Esophagus (tissue), 2 donors: ENCODE results near the gene OR1A1. TPM values are rescaled to one million over a fixed set of nuclear protein-coding genes. Genes with fewer than 3 reads are reported as not detected.
"Not testable (repeated sequence)": the region's sequence is repeated elsewhere in the genome, so short reads cannot be mapped to it uniquely, and the experiment has no call there.

Experiments
- H3K27ac ChIP-seq, 2 donors: one replicate each; pipeline ENCODE4 v1.5.1; 2013; ENCODE audit warnings: low read depth in 2 of 2, mild to moderate bottlenecking in 2 of 2, inconsistent platforms in 1 of 2, low read length in 1 of 2, moderate library complexity in 1 of 2
- H3K27me3 ChIP-seq, 2 donors: one replicate each; pipeline ENCODE4 v1.6.1; 2013; ENCODE audit warnings: low read length in 2 of 2, control low read depth in 1 of 2, mild to moderate bottlenecking in 1 of 2; ENCODE audit not compliant: insufficient read depth in 2 of 2, control insufficient read depth in 1 of 2
- H3K36me3 ChIP-seq, 2 donors: one replicate each; pipeline ENCODE4 v1.6.1; 2013; ENCODE audit warnings: low read length in 1 of 2; ENCODE audit not compliant: control insufficient read depth in 2 of 2, insufficient read depth in 2 of 2
- H3K4me1 ChIP-seq, 2 donors: one replicate each; pipeline ENCODE4 v1.6.1; 2013; ENCODE audit warnings: low read length in 1 of 2; ENCODE audit not compliant: control insufficient read depth in 2 of 2, insufficient read depth in 2 of 2
- H3K4me3 ChIP-seq, 2 donors: one replicate each; pipeline ENCODE4 v1.5.1; 2013; ENCODE audit warnings: low read length in 2 of 2, mild to moderate bottlenecking in 2 of 2, low read depth in 1 of 2, moderate library complexity in 1 of 2
- H3K9me3 ChIP-seq, 2 donors: one replicate each; pipeline ENCODE4 v1.6.1; 2013; ENCODE audit warnings: mild to moderate bottlenecking in 2 of 2, low read depth in 1 of 2, low read length in 1 of 2, moderate library complexity in 1 of 2; ENCODE audit not compliant: control insufficient read depth in 2 of 2, insufficient read depth in 1 of 2
- WGBS, 2 donors: extraction: QIAGEN DNeasy Blood & Tissue Kit; methylation state at CpG; one replicate each; pipeline ENCODE4 v1.1.7; 2013; 5-methylcytosine and 5-hydroxymethylcytosine counted together
- polyA plus RNA-seq, 2 donors: library from polyadenylated mRNA; stranded (reverse); fragments of 200-250 nt; gene quantifications; one replicate each; pipeline ENCODE4 v1.2.3, GENCODE V29; 2013
- donor health status: healthy with polysubstance abuse.
- donor health status: Bipolar disorder and iron deficiency.

OR1A1 gene, protein sequence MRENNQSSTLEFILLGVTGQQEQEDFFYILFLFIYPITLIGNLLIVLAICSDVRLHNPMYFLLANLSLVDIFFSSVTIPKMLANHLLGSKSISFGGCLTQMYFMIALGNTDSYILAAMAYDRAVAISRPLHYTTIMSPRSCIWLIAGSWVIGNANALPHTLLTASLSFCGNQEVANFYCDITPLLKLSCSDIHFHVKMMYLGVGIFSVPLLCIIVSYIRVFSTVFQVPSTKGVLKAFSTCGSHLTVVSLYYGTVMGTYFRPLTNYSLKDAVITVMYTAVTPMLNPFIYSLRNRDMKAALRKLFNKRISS
- polyA plus RNA-seq = not detected

DNA sequence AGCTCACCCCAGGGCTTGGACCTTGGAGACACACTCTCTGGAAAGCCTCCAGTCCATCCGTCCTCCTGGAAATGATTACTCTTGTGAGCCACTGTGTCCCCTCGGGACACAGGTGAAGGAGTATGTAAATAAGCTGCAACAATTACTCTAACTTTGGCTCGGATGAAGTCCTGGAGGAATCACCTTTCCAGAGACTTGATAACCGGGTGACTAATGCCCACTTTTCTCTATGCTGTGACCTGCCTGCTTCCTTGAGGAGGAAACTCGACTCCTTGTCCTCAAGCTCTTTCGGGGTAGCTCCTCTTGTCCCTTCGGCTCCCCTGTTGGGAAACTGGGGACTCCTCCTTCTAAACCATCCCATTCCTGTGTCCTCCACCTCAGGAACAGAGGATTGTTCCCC is at the start of gene OR1A1:
Gene OR1A1 (plus strand): TSS at position 301 of the 400 bp plus-strand sequence. CDS start 7,954 bp downstream, outside the sequence.
- 53 to 57% methylated on average over 7 of the region's 7 CpGs for WGBS, 2 donors
- H3K9me3 ChIP-seq = peaks cover 0 to under 1% of the 10 kb centered on the region in 2 donors
- H3K36me3 ChIP-seq = no peaks in the 10 kb centered on the region
- no peak within 1 kb of the TSS for H3K27ac ChIP-seq
- no peaks in the 10 kb centered on the region for H3K27me3 ChIP-seq
- no peaks in the 10 kb centered on the region for H3K4me1 ChIP-seq
- no peak within 1 kb of the TSS for H3K4me3 ChIP-seq

DNA sequence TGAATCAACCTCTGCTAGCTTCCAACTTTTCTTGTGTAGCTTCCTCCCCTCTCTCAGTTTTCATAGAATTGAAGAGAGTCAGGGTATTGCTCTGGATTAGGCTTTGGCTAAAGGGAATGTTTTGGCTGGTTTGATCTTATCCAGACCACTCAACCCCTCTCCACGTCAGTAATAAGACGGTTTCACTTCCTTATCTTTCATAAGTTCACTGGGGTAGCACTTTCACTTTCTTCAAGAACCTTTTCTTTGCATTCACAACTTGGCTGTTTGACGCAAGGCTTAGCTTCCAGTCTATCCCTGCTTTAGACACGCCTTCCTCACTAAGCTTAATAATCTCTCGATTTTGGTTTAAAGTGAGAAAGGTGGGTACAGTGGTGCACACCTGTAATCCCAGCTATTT is 39.9 kb upstream of the OR1A1 start:
- H3K4me1 ChIP-seq = no peaks in the 10 kb centered on the region
- 48 to 69% methylated on average over 5 of the region's 5 CpGs for WGBS, 2 donors
- H3K36me3 ChIP-seq = no peaks in the 10 kb centered on the region
- H3K27ac ChIP-seq = no peak overlapping the region
- H3K27me3 ChIP-seq = no peaks in the 10 kb centered on the region
- no peak overlapping the region for H3K4me3 ChIP-seq
- H3K9me3 ChIP-seq = peaks cover 0 to 7% of the 10 kb centered on the region in 2 donors

GRCh38 chr17:3189961-3190360 is 17.5 kb upstream of the OR1A1 start:
- Histone ChIP-seq H3K36me3 (no peaks in the 10 kb centered on the region), H3K27me3 (no peaks in the 10 kb centered on the region), H3K4me1 (no peaks in the 10 kb centered on the region), H3K27ac (no peak overlapping the region), H3K9me3 (no peaks in the 10 kb centered on the region), H3K4me3 (no peak overlapping the region)
- 29 to 53% methylated on average over 4 of the region's 4 CpGs for WGBS, 2 donors

DNA sequence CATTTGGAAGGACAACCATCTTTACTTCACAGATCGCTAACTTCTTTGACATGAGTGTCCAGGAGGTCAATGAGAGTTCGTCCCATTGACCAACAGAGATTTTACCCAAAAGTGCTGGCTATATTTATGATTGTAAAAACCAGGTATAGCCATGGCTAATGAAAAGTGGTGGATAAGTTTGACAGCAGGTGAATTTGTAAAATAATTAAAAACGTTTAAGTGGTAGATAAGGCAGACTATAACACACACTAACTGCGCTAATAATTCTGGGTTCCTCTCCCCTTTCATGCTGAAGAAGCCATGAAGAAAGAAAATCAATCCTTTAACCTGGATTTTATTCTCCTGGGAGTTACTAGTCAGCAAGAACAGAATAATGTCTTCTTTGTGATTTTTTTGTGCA is 10.2 kb upstream of the OR1A1 start, which contains the start of gene OR1A2:
Gene OR1A2 (plus strand): TSS at position 301 of the 400 bp plus-strand sequence. CDS start 0 bp downstream, at position 301.
- Histone ChIP-seq H3K4me1 (no peaks in the 10 kb centered on the region), H3K4me3 (no peak within 1 kb of the TSS), H3K27ac (no peak within 1 kb of the TSS), H3K9me3 (peaks cover 0 to 4% of the 10 kb centered on the region in 2 donors), H3K27me3 (no peaks in the 10 kb centered on the region), H3K36me3 (no peaks in the 10 kb centered on the region)
- WGBS, 2 donors = 73 to 82% methylated on average over 4 of the region's 4 CpGs

- Histone ChIP-seq H3K27ac (no peak overlapping the region), H3K27me3 (no peaks in the 10 kb centered on the region), H3K9me3 (no peaks in the 10 kb centered on the region), H3K4me3 (no peak overlapping the region), H3K4me1 (no peaks in the 10 kb centered on the region), H3K36me3 (no peaks in the 10 kb centered on the region)
- WGBS, 2 donors = 88 to 93% methylated on average over 6 of the region's 6 CpGs
Observed at GRCh38 chr17:3208484-3208883, 1.0 kb downstream of the OR1A1 start.

GRCh38 chr17:3213001-3213400 is 5.5 kb downstream of the OR1A1 start:
- Histone ChIP-seq H3K4me1 (no peaks in the 10 kb centered on the region), H3K9me3 (peaks cover 0 to 6% of the 10 kb centered on the region in 2 donors), H3K27ac (no peak overlapping the region), H3K27me3 (peaks cover 3% of the 10 kb centered on the region in 2 donors), H3K36me3 (no peaks in the 10 kb centered on the region), H3K4me3 (no peak overlapping the region)
- 71 to 84% methylated on average over 3 of the region's 3 CpGs for WGBS, 2 donors

- H3K4me1 ChIP-seq = no peaks in the 10 kb centered on the region
- no peaks in the 10 kb centered on the region for H3K36me3 ChIP-seq
- peaks cover 0 to 6% of the 10 kb centered on the region in 2 donors for H3K9me3 ChIP-seq
- 54 to 59% methylated on average over 6 of the region's 6 CpGs for WGBS, 2 donors
- peaks cover 3% of the 10 kb centered on the region in 2 donors for H3K27me3 ChIP-seq
- no peak overlapping the region for H3K27ac ChIP-seq
- no peak overlapping the region for H3K4me3 ChIP-seq
Observed at GRCh38 chr17:3213587-3213986, 6.1 kb downstream of the OR1A1 start.

DNA sequence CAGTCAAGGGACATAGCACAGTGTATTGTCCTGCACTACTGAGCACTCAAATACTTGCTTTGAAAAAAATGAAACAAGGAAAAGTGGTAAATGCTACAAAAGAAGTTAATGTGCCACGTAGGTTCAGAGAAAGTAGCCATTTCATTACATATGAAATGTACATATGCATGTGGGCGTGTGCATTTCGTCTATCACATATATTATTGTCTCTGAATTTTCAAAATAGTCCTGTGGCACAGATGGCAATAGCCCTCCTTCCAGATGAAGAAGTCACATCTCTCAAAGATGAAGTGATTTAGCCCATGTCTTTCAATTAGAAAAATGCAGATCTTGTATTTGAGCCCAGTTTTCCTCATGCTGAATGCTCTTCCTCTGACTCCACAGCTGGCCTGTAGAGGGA is 12.5 kb downstream of the OR1A1 start:
- not testable (repeated sequence) for H3K36me3 ChIP-seq, H3K4me3 ChIP-seq, H3K4me1 ChIP-seq, H3K9me3 ChIP-seq, H3K27ac ChIP-seq, H3K27me3 ChIP-seq
- WGBS, 2 donors = 53 to 61% methylated on average over 3 of the region's 3 CpGs

DNA sequence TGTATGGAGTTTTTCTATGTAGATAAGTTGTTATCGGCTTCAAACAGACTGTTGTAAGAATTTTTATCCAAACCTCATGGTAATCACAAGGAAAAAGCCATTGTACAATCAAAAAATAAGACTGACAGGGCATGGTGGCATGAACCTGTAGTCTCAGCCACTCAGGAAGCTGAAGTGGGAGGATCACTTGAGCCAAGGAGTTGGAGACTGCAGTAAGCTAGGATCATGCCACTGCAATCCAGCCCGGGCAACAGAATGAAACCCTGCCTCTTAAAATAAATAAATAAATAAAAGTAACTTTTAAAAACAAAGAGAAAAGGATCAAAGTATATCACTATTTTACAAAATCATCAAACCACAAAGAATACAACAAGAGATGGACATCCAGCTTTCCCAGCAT is 14.4 kb downstream of the OR1A1 start:
- WGBS, 2 donors = 91% methylated on average over 2 of the region's 2 CpGs
- H3K4me1 ChIP-seq = no peaks in the 10 kb centered on the region
- H3K4me3 ChIP-seq = no peak overlapping the region
- no peaks in the 10 kb centered on the region for H3K27me3 ChIP-seq
- H3K9me3 ChIP-seq = no peaks in the 10 kb centered on the region
- H3K36me3 ChIP-seq = no peaks in the 10 kb centered on the region
- H3K27ac ChIP-seq = no peak overlapping the region

- no peak overlapping the region for H3K27ac ChIP-seq
- no peak overlapping the region for H3K4me3 ChIP-seq
- 51 to 53% methylated on average over 2 of the region's 2 CpGs for WGBS, 2 donors
- no peaks in the 10 kb centered on the region for H3K36me3 ChIP-seq
- H3K27me3 ChIP-seq = no peaks in the 10 kb centered on the region
- no peaks in the 10 kb centered on the region for H3K9me3 ChIP-seq
- no peaks in the 10 kb centered on the region for H3K4me1 ChIP-seq
Observed at GRCh38 chr17:3222505-3222904, 15.0 kb downstream of the OR1A1 start.
